ENCODE data around the gene CDHR2.

- TF ChIP-seq ESRRG (CRISPR knock-in tag; IDR thresholded peaks at IDR 0.05) (no peak), TOX (CRISPR knock-in tag; IDR thresholded peaks at IDR 0.05; ENCODE audit: borderline replicate concordance) (no peak), PATZ1 (CRISPR knock-in tag; IDR thresholded peaks at IDR 0.05; ENCODE audit: borderline replicate concordance) (no peak), CSRNP3 (CRISPR knock-in tag; IDR thresholded peaks at IDR 0.05) (no peak), GLIS3 (CRISPR knock-in tag; IDR thresholded peaks at IDR 0.05) (no peak), ZFP3 (CRISPR knock-in tag; IDR thresholded peaks at IDR 0.05) (no peak), RARB (CRISPR knock-in tag; IDR thresholded peaks at IDR 0.05) (no peak)
Observed at GRCh38 chr5:176621661-176622079, 72.5 kb downstream of the CDHR2 start.
